Measurements from ENCODE around the gene SLC39A11. TPM values are rescaled to one million over a fixed set of nuclear protein-coding genes. Genes with fewer than 3 reads are reported as not detected.

The SLC39A11 gene
- total and polyA plus RNA-seq, 2 of the 13 experiments (the other 11 are each of a cell fraction or from before 2014, with no cell fraction given) = 17.2 to 31.5 TPM

DNA sequence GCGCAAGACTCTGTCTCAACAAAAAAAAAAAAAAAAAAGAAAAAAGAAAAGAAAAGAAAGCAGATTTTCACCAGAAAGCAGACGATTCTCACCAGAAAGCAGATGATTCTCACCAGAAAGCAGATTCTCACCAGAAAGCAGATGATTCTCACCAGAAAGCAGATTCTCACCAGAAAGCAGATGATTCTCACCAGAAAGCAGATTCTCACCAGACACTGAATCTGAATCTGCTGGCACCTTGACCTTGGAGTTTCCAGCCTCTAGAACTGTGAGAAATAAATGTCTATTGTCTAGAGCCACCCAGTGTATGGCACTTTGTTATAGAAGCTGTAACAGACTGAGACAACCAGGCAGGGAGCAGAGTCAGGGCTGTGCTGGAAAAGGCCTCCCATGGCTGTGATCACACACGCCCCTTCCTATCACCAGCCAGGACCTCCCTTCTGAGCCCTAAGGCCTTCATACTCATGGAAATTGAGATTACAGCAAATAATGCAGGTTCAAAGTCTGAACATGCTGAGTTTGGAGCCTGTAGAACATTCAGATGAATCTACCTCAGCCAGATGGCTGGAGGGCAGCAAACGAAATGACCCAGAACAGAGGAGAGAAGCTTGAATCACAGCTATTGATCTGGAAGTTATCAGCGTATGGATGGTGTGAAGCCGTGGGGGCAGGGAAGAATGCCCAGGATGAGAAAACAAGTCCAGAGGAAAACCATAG is 309.3 kb downstream of the SLC39A11 start:
- FAIRE-seq (peak; percentile 60), DNase-seq (ENCODE audit: low spot score) (peak; percentile 95), ATAC-seq (peak; percentile 99)
- no peaks in the 10 kb centered on the region for H3K36me3 ChIP-seq (replicated peaks in 1 of 2; ENCODE audit: control insufficient read depth in 1 of 2, insufficient read depth in 2 of 2, low read length in 2 of 2)
- intact Hi-C loops (cut with micrococcal nuclease; ENCODE audit: unreplicated experiment) = no loop called here
- no TSS peak for BruUV-seq (replicated peaks)
- peak overlapping the region; percentile 17 for H2AFZ ChIP-seq (ENCODE audit: low read length)
- peak overlapping the region in 1 of 3 experiments; percentile 8; a peak in 2 of 6 replicates for H3K4me3 ChIP-seq (replicated peaks in 1 of 3; ENCODE audit: insufficient read depth in 1 of 3, low read depth in 2 of 3, low read length in 3 of 3)
- in situ Hi-C loops (cut with HindIII; ENCODE audit: extremely low pct_ligation_motif_present, low pct_unique_long_range_greater_than_20kb) = no loop called here
- H3K4me2 ChIP-seq (ENCODE audit: low read depth, low read length) = peak overlapping the region; percentile 60
- H3K9ac ChIP-seq (ENCODE audit: insufficient read depth, low read depth, low read length) = peak overlapping the region; percentile 21
- POLR2A ChIA-PET = interaction anchor here (1.0 to 1.2 kb wide), 2 partner anchors 15 to 76 kb away, joined by 3 read pairs; no protein-coding TSS in a partner anchor
- 32% methylated on average over 6 of the region's 6 CpGs for WGBS (ENCODE audit: low lambda C conversion rate)
- H3K79me2 ChIP-seq (ENCODE audit: insufficient read depth, low read length) = no peaks in the 10 kb centered on the region
- CTCF ChIA-PET (ENCODE audit: low intra/inter-chr PET ratio, low total read pairs) = no interaction called here
- H3K27ac ChIP-seq (ENCODE audit: extremely low read length, insufficient read depth, low read length) = peak overlapping the region; percentile 47
- H3K4me1 ChIP-seq (ENCODE audit: insufficient read depth, low read length) = peaks cover 29% of the 10 kb centered on the region
- no peaks in the 10 kb centered on the region for H3K27me3 ChIP-seq (ENCODE audit: control insufficient read depth in 1 of 2, insufficient read depth in 2 of 2, low read length in 2 of 2)
- no peaks in the 10 kb centered on the region for H3K9me3 ChIP-seq (ENCODE audit: low read length)
- H4K20me1 ChIP-seq (ENCODE audit: insufficient read depth, low read length) = no peaks in the 10 kb centered on the region
- peak; percentile 60; the same call in 1 of the 2 replicates for TF ChIP-seq SAP130 (CRISPR knock-in tag; IDR thresholded peaks at IDR 0.05; ENCODE audit: low read depth)
- peak; percentile 67; the same call in 1 of the 2 replicates for TF ChIP-seq GFI1 (CRISPR knock-in tag; IDR thresholded peaks at IDR 0.05; ENCODE audit: borderline replicate concordance)
- TF ChIP-seq HMG20A (CRISPR knock-in tag; IDR thresholded peaks at IDR 0.05; ENCODE audit: borderline replicate concordance) = peak; percentile 35; the same call in 1 of the 2 replicates
- TF ChIP-seq ZNF331 (CRISPR knock-in tag; IDR thresholded peaks at IDR 0.05) = peak; percentile 49; the same call in 1 of the 2 replicates
- TF ChIP-seq KLF16 (CRISPR knock-in tag; IDR thresholded peaks at IDR 0.05) = no peak
- TF ChIP-seq ZNF792 (CRISPR knock-in tag; IDR thresholded peaks at IDR 0.05) = peak; percentile 16; the same call in 1 of the 2 replicates
- TF ChIP-seq ZNF20 (CRISPR knock-in tag; IDR thresholded peaks at IDR 0.05) = no peak
- TF ChIP-seq ZNF501 (CRISPR knock-in tag; IDR thresholded peaks at IDR 0.05) = peak; percentile 50; the same call in 1 of the 2 replicates
- peak; percentile 88 for TF ChIP-seq PHF21A (CRISPR knock-in tag; IDR thresholded peaks at IDR 0.05)
- TF ChIP-seq, protein P1, sequence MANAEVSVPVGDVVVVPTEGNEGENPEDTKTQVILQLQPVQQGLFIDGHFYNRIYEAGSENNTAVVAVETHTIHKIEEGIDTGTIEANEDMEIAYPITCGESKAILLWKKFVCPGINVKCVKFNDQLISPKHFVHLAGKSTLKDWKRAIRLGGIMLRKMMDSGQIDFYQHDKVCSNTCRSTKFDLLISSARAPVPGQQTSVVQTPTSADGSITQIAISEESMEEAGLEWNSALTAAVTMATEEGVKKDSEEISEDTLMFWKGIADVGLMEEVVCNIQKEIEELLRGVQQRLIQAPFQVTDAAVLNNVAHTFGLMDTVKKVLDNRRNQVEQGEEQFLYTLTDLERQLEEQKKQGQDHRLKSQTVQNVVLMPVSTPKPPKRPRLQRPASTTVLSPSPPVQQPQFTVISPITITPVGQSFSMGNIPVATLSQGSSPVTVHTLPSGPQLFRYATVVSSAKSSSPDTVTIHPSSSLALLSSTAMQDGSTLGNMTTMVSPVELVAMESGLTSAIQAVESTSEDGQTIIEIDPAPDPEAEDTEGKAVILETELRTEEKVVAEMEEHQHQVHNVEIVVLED (CRISPR knock-in tag; IDR thresholded peaks at IDR 0.05; ENCODE audit: borderline replicate concordance) = peak; percentile 51; the same call in 1 of the 2 replicates
- TF ChIP-seq, protein P2, sequence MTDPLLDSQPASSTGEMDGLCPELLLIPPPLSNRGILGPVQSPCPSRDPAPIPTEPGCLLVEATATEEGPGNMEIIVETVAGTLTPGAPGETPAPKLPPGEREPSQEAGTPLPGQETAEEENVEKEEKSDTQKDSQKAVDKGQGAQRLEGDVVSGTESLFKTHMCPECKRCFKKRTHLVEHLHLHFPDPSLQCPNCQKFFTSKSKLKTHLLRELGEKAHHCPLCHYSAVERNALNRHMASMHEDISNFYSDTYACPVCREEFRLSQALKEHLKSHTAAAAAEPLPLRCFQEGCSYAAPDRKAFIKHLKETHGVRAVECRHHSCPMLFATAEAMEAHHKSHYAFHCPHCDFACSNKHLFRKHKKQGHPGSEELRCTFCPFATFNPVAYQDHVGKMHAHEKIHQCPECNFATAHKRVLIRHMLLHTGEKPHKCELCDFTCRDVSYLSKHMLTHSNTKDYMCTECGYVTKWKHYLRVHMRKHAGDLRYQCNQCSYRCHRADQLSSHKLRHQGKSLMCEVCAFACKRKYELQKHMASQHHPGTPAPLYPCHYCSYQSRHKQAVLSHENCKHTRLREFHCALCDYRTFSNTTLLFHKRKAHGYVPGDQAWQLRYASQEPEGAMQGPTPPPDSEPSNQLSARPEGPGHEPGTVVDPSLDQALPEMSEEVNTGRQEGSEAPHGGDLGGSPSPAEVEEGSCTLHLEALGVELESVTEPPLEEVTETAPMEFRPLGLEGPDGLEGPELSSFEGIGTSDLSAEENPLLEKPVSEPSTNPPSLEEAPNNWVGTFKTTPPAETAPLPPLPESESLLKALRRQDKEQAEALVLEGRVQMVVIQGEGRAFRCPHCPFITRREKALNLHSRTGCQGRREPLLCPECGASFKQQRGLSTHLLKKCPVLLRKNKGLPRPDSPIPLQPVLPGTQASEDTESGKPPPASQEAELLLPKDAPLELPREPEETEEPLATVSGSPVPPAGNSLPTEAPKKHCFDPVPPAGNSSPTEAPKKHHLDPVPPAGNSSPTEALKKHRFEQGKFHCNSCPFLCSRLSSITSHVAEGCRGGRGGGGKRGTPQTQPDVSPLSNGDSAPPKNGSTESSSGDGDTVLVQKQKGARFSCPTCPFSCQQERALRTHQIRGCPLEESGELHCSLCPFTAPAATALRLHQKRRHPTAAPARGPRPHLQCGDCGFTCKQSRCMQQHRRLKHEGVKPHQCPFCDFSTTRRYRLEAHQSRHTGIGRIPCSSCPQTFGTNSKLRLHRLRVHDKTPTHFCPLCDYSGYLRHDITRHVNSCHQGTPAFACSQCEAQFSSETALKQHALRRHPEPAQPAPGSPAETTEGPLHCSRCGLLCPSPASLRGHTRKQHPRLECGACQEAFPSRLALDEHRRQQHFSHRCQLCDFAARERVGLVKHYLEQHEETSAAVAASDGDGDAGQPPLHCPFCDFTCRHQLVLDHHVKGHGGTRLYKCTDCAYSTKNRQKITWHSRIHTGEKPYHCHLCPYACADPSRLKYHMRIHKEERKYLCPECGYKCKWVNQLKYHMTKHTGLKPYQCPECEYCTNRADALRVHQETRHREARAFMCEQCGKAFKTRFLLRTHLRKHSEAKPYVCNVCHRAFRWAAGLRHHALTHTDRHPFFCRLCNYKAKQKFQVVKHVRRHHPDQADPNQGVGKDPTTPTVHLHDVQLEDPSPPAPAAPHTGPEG (CRISPR knock-in tag; IDR thresholded peaks at IDR 0.05) = no peak
- TF ChIP-seq, protein P3, sequence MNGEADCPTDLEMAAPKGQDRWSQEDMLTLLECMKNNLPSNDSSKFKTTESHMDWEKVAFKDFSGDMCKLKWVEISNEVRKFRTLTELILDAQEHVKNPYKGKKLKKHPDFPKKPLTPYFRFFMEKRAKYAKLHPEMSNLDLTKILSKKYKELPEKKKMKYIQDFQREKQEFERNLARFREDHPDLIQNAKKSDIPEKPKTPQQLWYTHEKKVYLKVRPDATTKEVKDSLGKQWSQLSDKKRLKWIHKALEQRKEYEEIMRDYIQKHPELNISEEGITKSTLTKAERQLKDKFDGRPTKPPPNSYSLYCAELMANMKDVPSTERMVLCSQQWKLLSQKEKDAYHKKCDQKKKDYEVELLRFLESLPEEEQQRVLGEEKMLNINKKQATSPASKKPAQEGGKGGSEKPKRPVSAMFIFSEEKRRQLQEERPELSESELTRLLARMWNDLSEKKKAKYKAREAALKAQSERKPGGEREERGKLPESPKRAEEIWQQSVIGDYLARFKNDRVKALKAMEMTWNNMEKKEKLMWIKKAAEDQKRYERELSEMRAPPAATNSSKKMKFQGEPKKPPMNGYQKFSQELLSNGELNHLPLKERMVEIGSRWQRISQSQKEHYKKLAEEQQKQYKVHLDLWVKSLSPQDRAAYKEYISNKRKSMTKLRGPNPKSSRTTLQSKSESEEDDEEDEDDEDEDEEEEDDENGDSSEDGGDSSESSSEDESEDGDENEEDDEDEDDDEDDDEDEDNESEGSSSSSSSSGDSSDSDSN (CRISPR knock-in tag; IDR thresholded peaks at IDR 0.05) = peak; percentile 12; the same call in 1 of the 2 replicates
- peak; percentile 93 for TF ChIP-seq ZNF775 (CRISPR knock-in tag; IDR thresholded peaks at IDR 0.05; ENCODE audit: borderline replicate concordance)
- peak; percentile 62 for TF ChIP-seq TBX2 (CRISPR knock-in tag; IDR thresholded peaks at IDR 0.05; ENCODE audit: borderline replicate concordance)

Data from HepG2 (cell line).